Motor neuron (in vitro differentiated cells): ENCODE data around the gene RTN4R. TPM values are rescaled to one million over a fixed set of nuclear protein-coding genes. Genes with fewer than 3 reads are reported as not detected.
A peak's percentile ranks its signal among the peaks of the same experiment; 100 is the strongest.

Experiments used
- ATAC-seq, 8 experiments: fragments of 200-7000 bp; cut with Tn5 transposase; replicated peaks in 6 of 8; 2 replicates each; pipeline ENCODE4 v1.8.0; 2021; ENCODE audit warnings: mild to moderate bottlenecking in 8 of 8, moderate library complexity in 8 of 8
- H3K27ac ChIP-seq, 2 donors: fragments of 250-450 bp; sonication (Bioruptor Pico); 2 replicates each; pipeline ENCODE4 v1.9.0; 2021; ENCODE audit warnings: antibody characterized with exemption in 2 of 2, mild to moderate bottlenecking in 2 of 2, moderate library complexity in 1 of 2
- H3K4me1 ChIP-seq, 2 donors: fragments of 250-450 bp; sonication (Bioruptor Pico); replicated peaks in 1 of 2; 2 replicates each; pipeline ENCODE4 v1.6.1; 2021; ENCODE audit warnings: antibody characterized with exemption in 2 of 2, mild to moderate bottlenecking in 2 of 2, moderate library complexity in 1 of 2
- H3K4me3 ChIP-seq, 5 donors: fragments of 250-450 bp; sonication (Bioruptor Pico); 2 replicates each; pipeline ENCODE4 v1.9.0; 2021; ENCODE audit warnings: antibody characterized with exemption in 5 of 5, mild to moderate bottlenecking in 5 of 5, moderate library complexity in 4 of 5
- WGBS, 10 experiments: fragments of 450-650 bp; shearing (Covaris generic); methylation state at CpG; one replicate each; pipeline ENCODE4 v1.0.0; 2022; 5-methylcytosine and 5-hydroxymethylcytosine counted together
- in situ Hi-C, 9 experiments: fragments of 400-800 bp; cut with MboI; loops; one replicate each; pipeline ENCODE4 v1.15.0; 2021; ENCODE audit warnings: low sequenced_read_pairs in 9 of 9, low pct_unique_long_range_greater_than_20kb in 2 of 9; ENCODE audit not compliant: unreplicated experiment in 9 of 9
- total RNA-seq, 8 experiments: library from RNA; unstranded; fragments of 300-600 nt; gene quantifications; 2 replicates each; pipeline versions ENCODE4 v1.2.3 to v1.2.4, GENCODE V29; 2022

RTN4R gene
- total RNA-seq, 8 experiments from 2014 or later: 1.0 to 17.7 (median 6.3) TPM

DNA sequence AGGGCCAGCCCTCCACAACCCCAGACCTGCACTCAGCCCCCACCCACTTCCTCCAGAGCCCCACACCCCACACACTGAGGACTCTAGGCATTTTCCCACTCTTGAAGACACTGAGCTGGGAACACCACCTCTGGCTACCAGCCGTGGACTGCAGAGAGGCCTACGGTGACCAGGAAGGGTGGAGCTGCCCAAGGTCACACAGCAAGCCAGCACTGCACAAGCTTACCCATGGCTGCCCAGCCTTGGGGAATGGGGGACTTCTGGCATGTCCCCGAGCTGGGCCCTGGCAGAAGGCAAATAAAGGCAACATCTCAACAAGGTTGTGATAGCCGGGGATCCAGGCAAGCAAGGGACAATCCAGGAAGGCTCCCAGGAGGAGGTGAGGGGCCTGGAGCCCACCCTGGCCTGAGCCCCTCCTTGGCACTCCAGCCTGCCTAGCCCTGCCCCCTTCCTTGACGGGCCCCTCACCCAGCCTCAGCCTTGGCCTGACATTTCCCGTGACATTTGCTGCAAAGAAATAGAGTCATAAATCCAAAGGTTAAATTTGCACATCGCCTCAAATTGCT, 5.5 kb downstream of the RTN4R start:
- H3K4me3 ChIP-seq: no peak overlapping the region
- no peak for ATAC-seq

DNA sequence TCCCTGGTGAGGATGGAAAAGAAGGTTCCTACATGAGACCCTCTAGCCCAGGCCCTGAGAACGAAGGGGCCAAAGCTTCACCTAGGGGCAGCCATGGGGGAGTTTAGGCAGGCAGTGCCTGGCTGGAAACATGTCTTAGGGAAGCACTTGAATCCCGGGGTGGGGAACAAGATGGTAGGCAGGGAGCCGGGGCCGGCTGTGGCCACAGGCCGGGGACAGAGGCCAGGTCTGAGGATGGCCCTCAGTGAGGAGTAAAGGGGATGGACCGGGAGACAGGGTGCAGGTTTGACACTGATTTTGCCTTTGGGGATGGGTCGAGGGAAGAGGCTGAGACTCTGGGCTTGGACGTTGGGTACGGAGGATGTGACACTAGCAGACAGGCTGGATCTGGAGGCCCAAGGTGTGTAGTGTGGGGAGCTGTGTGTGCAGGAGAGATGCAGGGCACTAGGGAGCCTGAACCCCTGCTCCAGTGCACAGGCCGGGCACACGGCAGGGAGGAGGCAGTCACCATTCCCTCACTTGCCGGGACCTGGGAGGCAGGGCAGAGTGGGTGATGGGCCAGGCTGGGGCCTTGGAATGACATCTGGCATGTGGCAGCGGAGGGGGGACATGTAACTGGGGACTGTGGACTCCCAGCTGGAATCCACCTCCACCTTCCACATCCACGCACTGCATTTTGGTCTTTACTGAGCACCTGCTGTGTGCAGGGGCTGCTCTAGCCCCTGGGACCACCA, 6.1 kb downstream of the RTN4R start:
- H3K27ac ChIP-seq: peak overlapping the region in 1 of 2 donors; percentile 30
- in situ Hi-C loops: loop anchor here in 2 of 9 experiments (25.0 kb wide), 1 partner anchor 100 kb away; the partner anchor contains the start of gene CCDC188 (in 2 of the 2)
- ATAC-seq: no peak
- peaks cover 25 to 31% of the 10 kb centered on the region in 2 donors for H3K4me1 ChIP-seq
- H3K4me3 ChIP-seq: no peak overlapping the region
- WGBS, 10 experiments: 69 to 90% (median 73%) methylated on average over 2 to 8 of the region's 14 CpGs; no CpG with 5 or more reads in 7 of the 10 experiments

More for the DNA sequence above, 5.5 kb downstream of the RTN4R start:
- WGBS, 10 experiments: 92 to 100% (median 94%) methylated on average over 1 to 3 of the region's 7 CpGs; no CpG with 5 or more reads in 7 of the 10 experiments
- Histone ChIP-seq H3K4me1 (peaks cover 25 to 33% of the 10 kb centered on the region in 2 donors), H3K27ac (no peak overlapping the region)
- in situ Hi-C loops: loop anchor here in 2 of 9 experiments (25.0 kb wide), 1 partner anchor 100 kb away; the partner anchor contains the start of gene CCDC188 (in 2 of the 2)

DNA sequence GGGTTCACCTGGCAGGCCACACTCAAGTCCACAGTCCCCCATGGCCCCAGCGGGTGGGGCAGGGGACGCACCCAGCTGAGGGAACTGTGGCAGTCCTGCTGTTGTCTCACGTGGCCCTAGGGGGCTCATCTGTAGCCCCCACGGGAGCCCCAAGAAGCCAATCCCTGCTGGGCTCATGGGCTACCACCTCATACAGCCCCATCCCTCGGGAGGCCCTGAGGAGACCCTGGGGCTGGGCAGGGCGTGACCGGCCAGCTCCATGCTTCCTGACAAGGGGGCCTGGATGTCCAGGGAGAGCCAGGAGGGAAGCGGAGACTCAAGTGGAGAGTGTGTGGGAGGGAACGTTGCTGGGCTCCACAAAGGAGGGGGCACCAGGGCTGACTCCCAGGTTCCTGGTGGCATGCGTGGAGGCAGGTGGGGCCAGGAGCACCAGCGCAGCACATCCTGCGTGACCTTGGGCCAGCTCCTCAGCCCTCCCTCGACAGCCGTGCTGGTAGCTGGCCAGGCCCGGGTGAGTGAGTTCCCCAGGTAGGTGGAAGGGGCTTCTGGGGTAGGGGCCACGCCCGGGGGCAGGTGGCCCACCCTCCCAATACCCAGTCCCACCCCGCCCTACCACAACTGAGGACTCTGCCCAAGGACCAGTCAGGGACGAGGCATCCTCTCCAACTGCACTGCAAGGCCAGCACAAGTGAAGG, 7.9 kb downstream of the RTN4R start:
- Histone ChIP-seq H3K4me3 (no peak overlapping the region), H3K4me1 (peaks cover 38 to 39% of the 10 kb centered on the region in 2 donors), H3K27ac (peak overlapping the region; percentile 43 to 51)
- no peak for ATAC-seq
- WGBS, 10 experiments: no CpG with 5 or more reads among the region's 19 CpGs
- in situ Hi-C loops: loop anchor here in 2 of 9 experiments (25.0 kb wide), 1 partner anchor 98 kb away; the partner anchor contains the start of gene CCDC188 (in 2 of the 2)

DNA sequence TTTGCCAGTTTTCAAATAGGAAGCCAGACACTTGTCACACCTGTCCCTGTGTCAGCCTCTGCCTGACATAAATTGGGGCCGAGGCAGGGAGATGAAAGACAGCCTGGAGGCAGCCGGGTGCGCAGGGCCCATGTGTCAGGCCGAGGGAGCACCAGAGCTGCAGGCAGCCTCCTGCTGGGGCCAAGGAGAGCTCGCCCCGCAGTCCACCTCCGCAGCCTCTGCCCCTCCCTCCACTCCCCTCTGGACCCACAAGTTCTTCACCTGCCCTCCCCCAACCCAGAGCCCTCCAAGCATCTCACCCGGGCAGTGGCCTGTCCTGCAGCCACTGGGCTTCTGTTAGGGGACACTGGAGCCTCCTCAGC, 8.8 kb downstream of the RTN4R start:
- peaks cover 33 to 35% of the 10 kb centered on the region in 2 donors for H3K4me1 ChIP-seq
- peak in 3 of 8 experiments; percentile 29 to 52 (median 46) for ATAC-seq
- H3K4me3 ChIP-seq: no peak overlapping the region
- peak overlapping the region; percentile 43 to 51 for H3K27ac ChIP-seq
- in situ Hi-C loops: loop anchor here in 2 of 9 experiments (25.0 kb wide), 1 partner anchor 97 kb away; the partner anchor contains the start of gene CCDC188 (in 2 of the 2)
- WGBS, 10 experiments: 86% methylated on average over 2 of the region's 8 CpGs; no CpG with 5 or more reads in 9 of the 10 experiments

DNA sequence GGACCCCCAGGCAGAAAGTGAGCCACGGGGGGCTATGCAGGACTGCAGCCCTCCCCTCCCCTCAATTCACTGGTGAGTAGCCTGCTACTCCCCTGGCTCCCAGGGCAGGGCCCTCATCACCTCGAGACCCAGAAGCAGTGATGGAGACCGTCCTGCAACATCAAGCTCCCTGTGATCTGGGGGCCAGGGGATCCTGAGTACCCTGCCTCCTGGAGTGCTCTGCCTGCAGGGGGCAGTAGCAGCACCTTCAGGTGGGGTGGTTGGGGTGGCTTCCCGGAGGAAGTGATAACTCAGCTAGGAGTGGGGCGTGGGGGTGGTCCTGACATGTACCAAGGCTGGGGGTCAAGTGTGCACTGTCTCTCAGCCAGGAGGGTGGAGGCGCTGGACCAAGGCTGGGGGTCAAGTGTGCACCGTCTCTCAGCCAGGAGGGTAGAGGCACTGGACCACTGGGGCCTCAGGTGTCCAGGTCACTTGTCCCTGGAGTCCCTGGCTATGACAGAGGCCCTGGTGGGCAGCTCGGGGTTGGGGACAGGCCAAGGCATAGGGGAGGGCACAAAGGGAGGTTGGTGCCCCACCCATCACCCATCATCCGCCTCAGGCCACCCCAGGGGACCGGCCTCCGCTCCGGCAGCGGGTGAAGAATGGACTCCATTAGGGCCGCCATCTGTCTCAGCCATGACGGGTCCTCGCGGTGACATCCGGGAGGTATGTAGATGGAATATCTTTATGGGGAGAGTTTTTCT, 9.4 kb downstream of the RTN4R start:
- peak in 3 of 8 experiments; percentile 24 to 33 (median 29) for ATAC-seq
- in situ Hi-C loops: loop anchor here in 2 of 9 experiments (25.0 kb wide), 1 partner anchor 96 kb away; the partner anchor contains the start of gene CCDC188 (in 2 of the 2)
- WGBS, 10 experiments: 50 to 95% methylated on average over 2 to 4 of the region's 18 CpGs; no CpG with 5 or more reads in 8 of the 10 experiments
- Histone ChIP-seq H3K27ac (peak overlapping the region in 1 of 2 donors; percentile 43), H3K4me3 (no peak overlapping the region), H3K4me1 (peaks cover 33 to 35% of the 10 kb centered on the region in 2 donors)

DNA sequence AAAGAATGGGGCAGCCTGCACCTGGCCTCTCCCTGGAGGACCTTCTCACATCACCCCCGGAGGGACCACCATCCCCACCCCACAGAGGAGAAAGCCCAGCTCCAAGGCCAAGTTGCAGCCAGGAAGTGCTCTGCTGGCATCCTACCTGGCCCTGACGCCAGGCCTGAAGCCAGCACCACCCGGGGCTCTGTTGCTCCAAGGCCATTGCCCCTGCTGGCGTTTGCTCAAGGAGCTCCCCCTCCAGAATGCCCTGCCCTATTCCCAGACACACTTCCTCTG, 10.2 kb downstream of the RTN4R start:
- WGBS, 10 experiments: 29 to 80% (median 60%) methylated on average over 1 to 2 of the region's 4 CpGs; no CpG with 5 or more reads in 7 of the 10 experiments
- H3K4me3 ChIP-seq: no peak overlapping the region
- in situ Hi-C loops: loop anchor here in 2 of 9 experiments (25.0 kb wide), 1 partner anchor 96 kb away; the partner anchor contains the start of gene CCDC188 (in 2 of the 2)
- peaks cover 33 to 35% of the 10 kb centered on the region in 2 donors for H3K4me1 ChIP-seq
- H3K27ac ChIP-seq: no peak overlapping the region
- no peak for ATAC-seq

DNA sequence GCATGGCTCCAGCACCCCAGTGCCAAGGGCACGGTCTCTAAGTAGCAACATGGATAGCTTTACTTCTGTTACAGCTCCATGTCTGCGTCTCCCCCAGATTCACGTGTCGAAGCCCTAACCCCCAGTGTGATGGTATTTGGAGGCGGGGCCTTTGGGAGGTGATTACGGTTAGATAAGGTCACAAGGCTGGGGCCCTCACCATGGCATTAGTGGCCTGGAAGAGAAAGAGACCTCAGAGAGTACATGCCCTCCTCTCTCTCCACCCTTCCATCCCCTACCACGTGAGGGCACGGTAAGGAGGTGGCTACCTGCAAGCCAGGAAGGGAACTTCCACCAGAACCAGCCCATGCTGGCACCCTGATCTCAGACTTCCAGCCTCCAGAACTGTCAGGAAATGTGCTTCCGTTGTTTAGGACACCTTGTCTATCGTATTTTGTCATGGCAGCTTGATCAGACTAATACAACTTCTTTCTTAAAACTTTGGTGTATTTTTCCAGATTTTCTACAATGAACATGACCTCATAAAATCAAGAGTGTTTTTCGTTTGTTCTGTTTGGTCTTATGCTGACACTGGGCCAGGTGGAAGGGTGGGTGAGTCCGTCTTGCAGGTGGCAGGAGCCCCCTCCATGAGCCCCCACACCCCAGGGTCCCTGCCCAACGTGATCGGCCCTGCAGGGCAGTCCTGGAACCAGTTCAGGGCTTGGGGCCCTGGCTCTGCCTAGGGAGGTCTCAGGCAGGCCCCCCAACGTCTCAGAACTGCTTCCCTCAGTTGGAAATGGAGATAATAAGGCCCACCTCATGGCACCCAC, 10.7 kb downstream of the RTN4R start:
- Histone ChIP-seq H3K27ac (peak overlapping the region in 1 of 2 donors; percentile 17), H3K4me3 (no peak overlapping the region), H3K4me1 (peaks cover 33 to 35% of the 10 kb centered on the region in 2 donors)
- WGBS, 10 experiments: 67 to 100% (median 88%) methylated on average over 1 to 8 of the region's 15 CpGs; no CpG with 5 or more reads in 4 of the 10 experiments
- ATAC-seq: no peak
- in situ Hi-C loops: loop anchor here in 2 of 9 experiments (25.0 kb wide), 1 partner anchor 95 kb away; the partner anchor contains the start of gene CCDC188 (in 2 of the 2)

DNA sequence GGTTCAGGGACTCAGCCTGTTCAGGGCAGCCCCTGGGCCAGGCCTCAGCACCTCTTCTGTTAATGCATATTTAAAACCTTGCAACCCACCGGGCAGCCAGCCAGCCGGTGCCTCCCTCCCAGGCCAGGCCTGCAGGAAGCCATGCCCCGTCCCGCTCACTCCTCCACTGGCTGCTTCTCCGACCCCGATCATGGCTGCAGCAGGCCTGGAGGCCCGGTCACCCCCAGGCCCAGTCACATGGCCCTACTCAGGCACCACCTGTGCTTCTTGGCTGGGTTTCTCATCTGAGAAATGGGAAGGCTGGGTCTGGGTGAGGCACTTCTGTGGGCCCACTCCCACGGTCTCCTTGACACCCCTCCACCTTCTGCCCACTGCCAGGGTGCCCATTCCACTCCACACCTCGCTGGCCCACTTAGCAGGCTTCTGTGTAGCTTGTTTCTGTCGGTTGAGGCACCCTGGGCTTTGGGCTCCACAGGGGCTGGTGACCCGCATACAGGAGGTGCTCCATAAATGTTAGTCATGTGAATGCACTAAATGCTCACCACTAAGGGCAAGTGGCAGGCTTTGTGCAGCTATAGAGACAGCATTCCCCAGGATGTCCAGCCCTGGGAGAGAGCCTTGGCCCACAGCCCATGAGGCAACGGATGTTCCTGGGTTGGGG, 11.4 kb downstream of the RTN4R start:
- Histone ChIP-seq H3K27ac (peak overlapping the region; percentile 5 to 17), H3K4me3 (no peak overlapping the region), H3K4me1 (peaks cover 33 to 35% of the 10 kb centered on the region in 2 donors)
- in situ Hi-C loops: loop anchor here in 2 of 9 experiments (25.0 kb wide), 1 partner anchor 94 kb away; the partner anchor contains the start of gene CCDC188 (in 2 of the 2)
- 20 to 100% (median 81%) methylated on average over 1 to 3 of the region's 12 CpGs; no CpG with 5 or more reads in 2 of the 10 experiments for WGBS, 10 experiments
- ATAC-seq: peak in 6 of 8 experiments; percentile 18 to 56 (median 41)

DNA sequence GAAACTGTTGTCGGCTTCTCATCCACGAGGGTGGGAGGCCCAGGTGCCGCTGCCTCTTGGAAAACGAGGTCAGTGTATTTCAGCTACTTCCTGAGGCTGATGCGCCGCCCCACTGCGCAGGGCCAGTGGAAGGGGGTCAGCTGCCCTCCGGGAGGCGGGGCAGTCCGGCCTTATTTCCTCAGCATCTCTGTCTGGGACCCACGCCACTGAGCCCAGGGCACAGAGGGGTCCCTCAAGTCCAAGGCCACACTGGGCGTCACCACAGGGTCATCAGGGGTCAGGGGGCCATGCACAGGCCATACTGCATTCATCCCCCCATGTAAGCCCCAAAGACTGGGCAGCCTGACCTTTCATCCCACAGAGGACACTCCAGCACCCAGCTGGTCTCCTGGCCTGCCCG, 12.1 kb downstream of the RTN4R start:
- no peak overlapping the region for H3K4me3 ChIP-seq
- H3K27ac ChIP-seq: peak overlapping the region; percentile 5 to 17
- peaks cover 33 to 35% of the 10 kb centered on the region in 2 donors for H3K4me1 ChIP-seq
- WGBS, 10 experiments: 55 to 78% (median 63%) methylated on average over 2 to 10 of the region's 13 CpGs; no CpG with 5 or more reads in 4 of the 10 experiments
- in situ Hi-C loops: loop anchor here in 2 of 9 experiments (25.0 kb wide), 1 partner anchor 94 kb away; the partner anchor contains the start of gene CCDC188 (in 2 of the 2)
- peak in 5 of 8 experiments; percentile 15 to 57 (median 22) for ATAC-seq

DNA sequence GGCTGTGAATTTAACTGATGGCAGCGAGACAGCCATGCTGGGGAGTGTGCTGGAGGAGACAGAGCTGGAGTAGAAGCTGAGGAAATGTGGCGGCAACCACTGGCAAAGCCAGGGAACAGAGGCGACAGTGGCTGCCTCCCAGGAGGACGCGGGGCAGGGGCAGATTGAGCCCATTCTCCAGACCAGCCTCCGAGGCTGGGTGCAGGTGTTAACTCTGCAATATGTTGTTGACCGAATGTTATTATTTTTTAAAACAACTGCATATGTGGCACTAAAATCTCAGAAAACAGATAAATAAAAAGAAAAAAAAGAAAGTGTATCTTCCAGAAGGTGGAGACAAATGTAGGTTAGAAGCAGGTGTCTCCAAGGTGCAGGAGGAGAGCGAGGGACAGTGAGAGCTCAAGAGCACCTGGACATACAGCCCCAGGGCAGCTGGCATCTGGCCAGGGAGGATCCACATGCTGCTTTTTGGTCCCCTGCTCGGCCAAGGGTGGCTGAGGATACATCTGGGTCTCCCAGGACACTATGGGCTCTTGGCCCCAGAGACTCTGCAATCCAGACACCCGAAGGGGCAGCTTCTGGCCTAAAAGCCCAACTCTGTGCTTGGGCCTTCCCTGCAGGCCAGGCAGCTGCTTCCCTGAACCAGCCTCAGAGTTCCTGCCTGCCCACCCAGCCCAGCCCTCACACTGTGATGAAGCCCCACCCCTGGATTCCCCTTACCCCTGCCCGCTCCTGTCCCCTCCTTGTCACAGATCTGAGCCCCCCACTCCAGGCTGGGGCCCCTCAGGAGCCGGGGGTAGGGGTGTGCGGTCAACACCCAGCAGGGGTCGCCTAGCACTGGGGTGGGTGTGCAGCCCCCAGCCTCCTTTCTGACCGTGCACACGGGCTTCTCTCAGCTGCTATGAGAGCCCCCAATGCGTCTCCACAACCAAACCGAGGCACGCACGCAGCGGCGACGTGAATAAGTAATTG, 12.9 kb downstream of the RTN4R start:
- WGBS, 10 experiments: 39 to 100% (median 91%) methylated on average over 1 to 7 of the region's 23 CpGs; no CpG with 5 or more reads in 1 of the 10 experiments
- H3K4me3 ChIP-seq: no peak overlapping the region
- peak in 5 of 8 experiments; percentile 5 to 28 (median 12) for ATAC-seq

More for the DNA sequence above, 12.9 kb downstream of the RTN4R start:
- Histone ChIP-seq H3K27ac (peak overlapping the region; percentile 5 to 48), H3K4me1 (peaks cover 34 to 35% of the 10 kb centered on the region in 2 donors)
- in situ Hi-C loops: loop anchor here in 2 of 9 experiments (25.0 kb wide), 1 partner anchor 93 kb away; the partner anchor contains the start of gene CCDC188 (in 2 of the 2)
